ENCODE data around the gene PTCRA.
"Not testable (repeated sequence)": the region's sequence is repeated elsewhere in the genome, so short reads cannot be mapped to it uniquely, and the experiment has no call there.

PTCRA gene

GRCh38 chr6:42942444-42942843, 26.6 kb downstream of the PTCRA start:
- no peak for DNase-seq

- DNase-seq = no peak
Observed at GRCh38 chr6:42947950-42948349, 32.1 kb downstream of the PTCRA start.

GRCh38 chr6:42952389-42952788, 36.5 kb downstream of the PTCRA start:
- DNase-seq = no peak

- DNase-seq = not testable (repeated sequence)
Observed at GRCh38 chr6:42954405-42954804, 38.6 kb downstream of the PTCRA start.

- DNase-seq = no peak
Observed at GRCh38 chr6:42958125-42958524, 42.3 kb downstream of the PTCRA start.

- no peak for DNase-seq
Observed at GRCh38 chr6:42959917-42960242, 44.0 kb downstream of the PTCRA start.

GRCh38 chr6:42960243-42961019, 44.6 kb downstream of the PTCRA start, which contains the start of gene GNMT:
Gene GNMT, plus strand, starts transcription at chr6:42960754. Its CDS starts 14 bp downstream, at chr6:42960768.
- peak; percentile 67 for DNase-seq

GRCh38 chr6:42961020-42961470, 45.2 kb downstream of the PTCRA start:
- DNase-seq = no peak

- no peak for DNase-seq
Observed at GRCh38 chr6:42962096-42962495, 46.2 kb downstream of the PTCRA start.

GRCh38 chr6:42962502-42963178, 46.8 kb downstream of the PTCRA start:
- DNase-seq = no peak

GRCh38 chr6:42963179-42963854, 47.5 kb downstream of the PTCRA start:
- no peak for DNase-seq

GRCh38 chr6:42963855-42964605, 48.2 kb downstream of the PTCRA start:
- DNase-seq = no peak

- DNase-seq = no peak
Observed at GRCh38 chr6:42966571-42966970, 50.7 kb downstream of the PTCRA start.

GRCh38 chr6:42967228-42967627, 51.4 kb downstream of the PTCRA start:
- no peak for DNase-seq

GRCh38 chr6:42968126-42968701, 52.4 kb downstream of the PTCRA start:
- no peak for DNase-seq

- DNase-seq = no peak
Observed at GRCh38 chr6:42968783-42969182, 52.9 kb downstream of the PTCRA start.

GRCh38 chr6:42969431-42969830, 53.6 kb downstream of the PTCRA start:
- DNase-seq = no peak

- DNase-seq = no peak
Observed at GRCh38 chr6:42969934-42970333, 54.1 kb downstream of the PTCRA start.

- no peak for DNase-seq
Observed at GRCh38 chr6:42970871-42971612, 55.2 kb downstream of the PTCRA start.

- DNase-seq = no peak
Observed at GRCh38 chr6:42971746-42972327, 56.0 kb downstream of the PTCRA start.

- DNase-seq = no peak
Observed at GRCh38 chr6:42973926-42974325, 58.1 kb downstream of the PTCRA start.
